HEK293T (cell line): ENCODE data around the gene TNNC2.

ENCODE experiments used
- ARNT ChIP-seq: fragments of 450-650 bp; IDR thresholded peaks from 2 replicates; pipeline ENCODE4 v1.6.1; 2017; ENCODE audit warnings: mild to moderate bottlenecking
- BHLHE40 ChIP-seq: fragments of 450-650 bp; IDR thresholded peaks from 2 replicates; pipeline ENCODE4 v1.6.1; 2016; ENCODE audit warnings: mild to moderate bottlenecking, moderate library complexity, borderline replicate concordance
- FOXA1 ChIP-seq: fragments of 450-650 bp; IDR thresholded peaks from 2 replicates; pipeline ENCODE4 v1.6.1; 2016; ENCODE audit warnings: mild to moderate bottlenecking
- FOXK2 ChIP-seq: fragments of 450-650 bp; IDR thresholded peaks from 2 replicates; pipeline ENCODE4 v1.6.1; 2016; ENCODE audit warnings: mild to moderate bottlenecking
- FOXM1 ChIP-seq: fragments of 450-650 bp; IDR thresholded peaks from 2 replicates; pipeline ENCODE4 v1.6.1; 2017; ENCODE audit warnings: mild to moderate bottlenecking, borderline replicate concordance
- HDGF ChIP-seq: fragments of 450-650 bp; IDR thresholded peaks from 2 replicates; pipeline ENCODE4 v1.6.1; 2017; ENCODE audit warnings: antibody characterized with exemption, borderline replicate concordance
- SP1 ChIP-seq: fragments of 450-650 bp; IDR thresholded peaks from 2 replicates; pipeline ENCODE4 v1.6.1; 2017
- SUZ12 ChIP-seq: fragments of 450-650 bp; IDR thresholded peaks from 2 replicates; pipeline ENCODE4 v1.6.1; 2016; ENCODE audit warnings: mild to moderate bottlenecking
- TARDBP ChIP-seq: fragments of 450-650 bp; IDR thresholded peaks from 2 replicates; pipeline ENCODE4 v1.6.1; 2016
- ZNF384 ChIP-seq: fragments of 450-650 bp; IDR thresholded peaks from 2 replicates; pipeline ENCODE4 v1.6.1; 2016

DNA sequence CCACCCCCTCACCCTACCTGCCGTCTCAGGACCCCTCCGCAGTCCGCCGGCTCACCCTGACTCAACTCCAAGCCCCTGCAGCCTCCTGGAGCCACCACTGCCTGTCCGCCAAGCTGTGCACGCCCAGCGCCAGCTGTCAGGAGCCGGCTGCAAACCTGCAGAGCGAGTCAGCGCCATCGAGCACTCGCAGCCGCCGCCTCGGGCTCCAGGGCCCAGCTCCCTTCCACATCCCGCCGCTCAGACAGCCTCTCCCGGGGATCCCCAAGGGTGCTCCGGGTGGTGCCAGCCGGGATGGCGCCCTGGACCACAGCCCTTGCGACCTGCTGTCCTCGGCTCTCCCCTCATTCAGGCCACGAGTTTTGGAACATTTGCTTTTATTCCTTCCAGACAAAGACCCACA, 4.3 kb downstream of the TNNC2 start:
- TF ChIP-seq BHLHE40 (no peak), ZNF384 (no peak), FOXK2 (no peak), HDGF (no peak), ARNT (no peak), FOXM1 (no peak), TARDBP (no peak), SP1 (no peak), SUZ12 (no peak), FOXA1 (no peak)
